Astrocyte of the cerebellum (primary cell): ENCODE results near the gene KCNMA1.

Experiments used
- DNase-seq: peaks from one replicate; pipeline ENCODE4 v3.0.0-alpha.2; 2011; ENCODE audit warnings: low read depth
- H3K4me3 ChIP-seq: 2 replicates; pipeline ENCODE4 v1.5.1; 2011; ENCODE audit warnings: mild to moderate bottlenecking, low read depth, low read length, moderate library complexity
- CTCF ChIP-seq: IDR thresholded peaks from 2 replicates; pipeline ENCODE4 v1.5.1; 2012; ENCODE audit warnings: low read length, low read depth, moderate library complexity, mild to moderate bottlenecking; ENCODE audit errors: missing control alignments
- in situ Hi-C: cut with HindIII; loops from 2 replicates; pipeline ENCODE4 v1.10.0; 2017; ENCODE audit warnings: low sequenced_read_pairs

The KCNMA1 gene

DNA sequence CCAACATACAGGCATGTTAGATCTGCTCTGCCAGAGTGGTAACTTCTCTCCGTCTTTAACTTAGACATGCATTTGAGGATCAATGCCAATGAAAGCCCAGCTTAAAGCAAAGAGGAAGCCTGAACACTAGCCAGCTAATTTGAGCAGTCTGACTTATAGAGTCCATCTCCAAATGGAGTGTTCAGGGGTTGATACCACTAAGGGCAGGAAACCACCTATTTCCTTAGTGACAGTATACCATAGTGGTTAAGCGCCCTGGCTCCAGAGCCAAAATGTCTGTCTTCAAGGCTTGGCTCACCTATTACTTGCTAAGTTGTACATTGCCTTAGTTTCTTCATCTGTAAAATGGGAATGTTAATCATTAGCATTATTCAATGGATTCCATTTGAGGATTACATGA lies 678.5 kb downstream of the KCNMA1 start:
- in situ Hi-C loops = no loop called here
- H3K4me3 ChIP-seq = no peak overlapping the region
- DNase-seq = no peak
- TF ChIP-seq CTCF = no peak

- TF ChIP-seq CTCF = no peak
- in situ Hi-C loops = no loop called here
- H3K4me3 ChIP-seq = no peak overlapping the region
- DNase-seq = no peak
These were observed 682.8 kb downstream of the KCNMA1 start for GRCh38 chr10:76954838-76955237.

DNA sequence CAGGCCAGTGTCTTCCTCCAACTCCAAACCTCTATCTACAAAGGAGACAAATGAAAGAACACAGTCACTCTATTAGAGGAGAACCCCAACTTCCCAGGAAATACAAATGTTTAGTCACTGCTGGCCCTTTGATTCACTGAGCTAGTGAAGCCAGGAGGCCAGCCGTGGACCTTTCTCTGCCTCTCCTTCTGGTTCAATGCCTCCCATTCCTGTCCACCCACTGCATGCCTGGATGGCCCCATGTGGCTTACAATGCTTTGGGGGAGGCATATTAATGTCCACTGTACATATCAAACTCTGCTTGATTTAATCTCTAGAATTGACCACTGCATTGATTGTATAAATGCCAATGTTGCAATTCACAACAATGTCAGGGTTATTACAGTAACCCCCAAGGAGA lies 687.3 kb downstream of the KCNMA1 start:
- DNase-seq = peak; percentile 12
- H3K4me3 ChIP-seq = no peak overlapping the region
- in situ Hi-C loops = no loop called here

GRCh38 chr10:76946270-76946669 lies 691.3 kb downstream of the KCNMA1 start:
- no peak overlapping the region for H3K4me3 ChIP-seq
- no peak for TF ChIP-seq CTCF
- DNase-seq = no peak
- in situ Hi-C loops = no loop called here

More for the DNA sequence above, 687.3 kb downstream of the KCNMA1 start:
- TF ChIP-seq CTCF = no peak

DNA sequence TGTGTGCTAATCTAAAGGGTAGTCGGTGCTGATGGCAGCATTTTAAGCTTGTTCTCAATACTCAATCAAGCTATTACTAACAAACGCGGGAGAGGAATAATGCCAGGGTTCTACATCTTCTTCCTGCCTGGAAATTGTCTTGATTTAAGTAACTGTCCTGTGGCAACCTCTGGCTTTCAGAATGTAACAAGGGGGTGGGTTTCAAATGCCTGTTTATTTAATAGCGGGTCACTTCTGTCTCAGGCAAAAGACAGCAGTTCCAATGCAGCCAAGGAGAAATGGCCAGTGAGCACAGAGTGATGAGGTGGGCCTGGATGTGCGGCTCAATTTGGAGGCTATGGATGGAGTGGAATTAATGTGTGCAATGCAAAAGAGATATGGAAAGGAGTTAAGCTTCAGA lies 692.4 kb downstream of the KCNMA1 start:
- in situ Hi-C loops = no loop called here
- DNase-seq = no peak
- TF ChIP-seq CTCF = no peak
- H3K4me3 ChIP-seq = no peak overlapping the region

- no peak overlapping the region for H3K4me3 ChIP-seq
- no peak for DNase-seq
- in situ Hi-C loops = no loop called here
- no peak for TF ChIP-seq CTCF
These were observed 693.0 kb downstream of the KCNMA1 start for GRCh38 chr10:76944640-76945039.

GRCh38 chr10:76942628-76943416 lies 694.8 kb downstream of the KCNMA1 start:
- in situ Hi-C loops = no loop called here
- TF ChIP-seq CTCF = no peak
- DNase-seq = no peak

More at GRCh38 chr10:76942628-76943416, 694.8 kb downstream of the KCNMA1 start:
- H3K4me3 ChIP-seq = no peak overlapping the region
